Activated naive CD8-positive, alpha-beta T cell (primary cell): Measurements from ENCODE around the gene NFU1.
A peak's percentile ranks its signal among the peaks of the same experiment; 100 is the strongest.
"Not testable (repeated sequence)": the region's sequence is repeated elsewhere in the genome, so short reads cannot be mapped to it uniquely, and the experiment has no call there.

Experiments used
- H3K27ac Mint-ChIP-seq: one replicate; pipeline ENCODE4 v1.8.0; 2021; ENCODE audit warnings: mixed read lengths
- H3K27me3 Mint-ChIP-seq: one replicate; pipeline ENCODE4 v1.8.0; 2021; ENCODE audit warnings: mixed read lengths
- H3K36me3 Mint-ChIP-seq: one replicate; pipeline ENCODE4 v1.8.0; 2021; ENCODE audit warnings: mixed read lengths
- H3K4me1 Mint-ChIP-seq: one replicate; pipeline ENCODE4 v1.8.0; 2021; ENCODE audit warnings: low read depth, mixed read lengths
- H3K4me3 Mint-ChIP-seq: one replicate; pipeline ENCODE4 v1.8.0; 2021; ENCODE audit warnings: mild to moderate bottlenecking, mixed read lengths
- H3K9me3 Mint-ChIP-seq: one replicate; pipeline ENCODE4 v1.8.0; 2021; ENCODE audit warnings: low read depth, mixed read lengths

Gene NFU1

GRCh38 chr2:69429491-69430183 lies 7.6 kb downstream of the NFU1 start:
- no peak overlapping the region for H3K27ac Mint-ChIP-seq
- H3K36me3 Mint-ChIP-seq = peaks cover 1% of the 10 kb centered on the region
- peaks cover 16% of the 10 kb centered on the region for H3K4me1 Mint-ChIP-seq
- H3K27me3 Mint-ChIP-seq = no peaks in the 10 kb centered on the region
- no peaks in the 10 kb centered on the region for H3K9me3 Mint-ChIP-seq
- H3K4me3 Mint-ChIP-seq = no peak overlapping the region

DNA sequence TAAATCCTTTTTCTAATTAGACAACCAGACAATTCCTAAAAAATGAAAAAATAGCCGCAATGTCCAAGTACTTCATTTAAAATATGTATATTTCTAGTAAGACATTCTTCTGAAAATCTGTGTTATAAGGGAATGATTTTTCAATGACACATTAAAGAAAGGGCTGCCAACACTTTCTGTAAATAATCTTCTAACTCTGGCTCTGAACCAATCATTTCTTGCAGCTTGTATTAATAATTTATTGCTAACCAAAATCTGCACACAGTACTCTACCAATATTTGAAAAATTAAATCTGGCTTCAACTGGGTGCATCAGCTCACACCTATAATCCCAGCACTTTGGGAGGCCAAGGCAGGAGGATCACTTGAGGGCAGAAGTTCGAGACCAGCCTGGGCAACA lies 8.3 kb downstream of the NFU1 start:
- Mint-ChIP-seq H3K36me3 (no peaks in the 10 kb centered on the region), H3K9me3 (no peaks in the 10 kb centered on the region), H3K4me1 (peaks cover 12% of the 10 kb centered on the region), H3K27me3 (no peaks in the 10 kb centered on the region), H3K4me3 (no peak overlapping the region), H3K27ac (no peak overlapping the region)

DNA sequence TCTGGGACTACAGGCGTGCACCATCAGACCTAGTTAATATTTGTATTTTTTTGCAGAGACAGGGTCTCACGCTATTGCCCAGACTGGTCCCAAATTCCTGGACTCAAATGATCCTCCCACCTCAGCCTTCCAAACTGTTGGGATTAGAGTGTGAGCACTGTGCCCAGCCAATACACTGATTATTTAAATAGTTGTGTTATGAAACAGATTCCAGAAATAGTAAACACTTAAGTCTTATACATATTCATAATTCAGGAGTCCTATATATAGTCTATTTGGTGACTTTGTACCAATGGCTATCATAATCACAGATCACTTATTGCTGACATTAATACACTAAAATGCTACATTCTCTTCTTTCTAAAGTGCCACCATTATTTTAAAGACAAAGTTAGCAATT lies 12.8 kb downstream of the NFU1 start:
- no peaks in the 10 kb centered on the region for H3K9me3 Mint-ChIP-seq
- no peak overlapping the region for H3K4me3 Mint-ChIP-seq
- peaks cover 5% of the 10 kb centered on the region for H3K36me3 Mint-ChIP-seq
- no peak overlapping the region for H3K27ac Mint-ChIP-seq
- no peaks in the 10 kb centered on the region for H3K27me3 Mint-ChIP-seq
- peaks cover 8% of the 10 kb centered on the region for H3K4me1 Mint-ChIP-seq

- no peaks in the 10 kb centered on the region for H3K27me3 Mint-ChIP-seq
- H3K36me3 Mint-ChIP-seq = peaks cover 5% of the 10 kb centered on the region
- peaks cover 7% of the 10 kb centered on the region for H3K4me1 Mint-ChIP-seq
- no peaks in the 10 kb centered on the region for H3K9me3 Mint-ChIP-seq
- no peak overlapping the region for H3K27ac Mint-ChIP-seq
- no peak overlapping the region for H3K4me3 Mint-ChIP-seq
Observed at GRCh38 chr2:69422198-69422597, 15.0 kb downstream of the NFU1 start.

DNA sequence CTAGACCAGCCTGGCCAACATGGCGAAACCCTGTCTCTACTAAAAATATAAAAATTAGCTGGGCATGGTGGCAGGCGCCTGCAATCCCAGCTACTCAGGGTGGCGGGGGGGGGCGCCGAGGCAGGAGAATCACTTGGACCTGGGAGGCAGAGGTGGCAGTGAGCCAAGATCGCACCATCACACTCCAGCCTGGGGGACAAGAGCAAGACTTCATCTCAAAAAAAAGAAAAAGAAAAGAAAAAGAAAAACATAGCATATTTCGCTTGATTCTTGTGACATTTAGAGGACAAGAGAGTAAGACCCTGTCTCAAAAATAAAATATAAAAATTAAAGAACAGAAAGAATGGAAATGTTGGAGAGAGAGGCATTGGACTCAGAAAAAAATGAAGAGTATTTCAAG lies 18.1 kb downstream of the NFU1 start:
- H3K36me3 Mint-ChIP-seq, H3K4me3 Mint-ChIP-seq, H3K27me3 Mint-ChIP-seq, H3K4me1 Mint-ChIP-seq, H3K27ac Mint-ChIP-seq, H3K9me3 Mint-ChIP-seq: not testable (repeated sequence)

- Mint-ChIP-seq H3K36me3 (peaks cover 7% of the 10 kb centered on the region), H3K27ac (no peak overlapping the region), H3K27me3 (no peaks in the 10 kb centered on the region), H3K9me3 (no peaks in the 10 kb centered on the region), H3K4me3 (no peak overlapping the region), H3K4me1 (peaks cover 6% of the 10 kb centered on the region)
Observed at GRCh38 chr2:69416147-69416546, 21.1 kb downstream of the NFU1 start.

DNA sequence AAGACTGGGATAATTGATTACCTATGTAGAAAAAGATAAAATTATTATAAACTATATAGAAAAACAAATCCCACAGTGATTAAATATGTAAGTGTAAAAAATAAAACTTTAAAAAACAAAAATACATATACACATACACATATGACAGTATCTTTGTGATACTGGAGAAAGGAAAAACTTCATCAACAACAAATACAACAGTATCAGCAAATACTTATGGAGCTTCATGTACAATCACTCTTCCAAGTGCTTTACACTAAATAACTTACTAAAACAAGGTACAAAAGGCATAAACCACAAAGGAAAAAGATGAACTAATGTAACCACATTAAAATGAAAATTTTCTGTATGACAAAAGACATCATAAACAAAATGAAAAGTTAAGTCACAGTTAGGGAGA lies 26.1 kb downstream of the NFU1 start:
- Mint-ChIP-seq H3K27ac (no peak overlapping the region), H3K36me3 (peaks cover 5% of the 10 kb centered on the region)

GRCh38 chr2:69405306-69405705 lies 31.9 kb downstream of the NFU1 start:
- H3K4me3 Mint-ChIP-seq = no peak overlapping the region
- H3K27me3 Mint-ChIP-seq = no peaks in the 10 kb centered on the region
- peaks cover 4% of the 10 kb centered on the region for H3K4me1 Mint-ChIP-seq
- peaks cover 13% of the 10 kb centered on the region for H3K36me3 Mint-ChIP-seq
- H3K9me3 Mint-ChIP-seq = no peaks in the 10 kb centered on the region
- no peak overlapping the region for H3K27ac Mint-ChIP-seq

More for the DNA sequence above, 26.1 kb downstream of the NFU1 start:
- H3K4me3 Mint-ChIP-seq = no peak overlapping the region
- H3K27me3 Mint-ChIP-seq = no peaks in the 10 kb centered on the region
- peaks cover 8% of the 10 kb centered on the region for H3K4me1 Mint-ChIP-seq
- no peaks in the 10 kb centered on the region for H3K9me3 Mint-ChIP-seq

GRCh38 chr2:69400121-69400520 lies 37.1 kb downstream of the NFU1 start:
- Mint-ChIP-seq H3K36me3 (peaks cover 9% of the 10 kb centered on the region), H3K4me1 (no peaks in the 10 kb centered on the region), H3K27ac (no peak overlapping the region), H3K9me3 (no peaks in the 10 kb centered on the region), H3K4me3 (no peak overlapping the region), H3K27me3 (no peaks in the 10 kb centered on the region)

- Mint-ChIP-seq H3K27me3 (no peaks in the 10 kb centered on the region), H3K36me3 (peaks cover 13% of the 10 kb centered on the region), H3K4me1 (no peaks in the 10 kb centered on the region), H3K9me3 (no peaks in the 10 kb centered on the region), H3K4me3 (no peak overlapping the region), H3K27ac (no peak overlapping the region)
Observed at GRCh38 chr2:69397234-69397633, 40.0 kb downstream of the NFU1 start.

GRCh38 chr2:69395866-69396265 lies 41.4 kb downstream of the NFU1 start:
- Mint-ChIP-seq H3K4me1 (no peaks in the 10 kb centered on the region), H3K36me3 (peaks cover 13% of the 10 kb centered on the region), H3K4me3 (no peak overlapping the region), H3K27me3 (no peaks in the 10 kb centered on the region), H3K27ac (no peak overlapping the region), H3K9me3 (no peaks in the 10 kb centered on the region)

DNA sequence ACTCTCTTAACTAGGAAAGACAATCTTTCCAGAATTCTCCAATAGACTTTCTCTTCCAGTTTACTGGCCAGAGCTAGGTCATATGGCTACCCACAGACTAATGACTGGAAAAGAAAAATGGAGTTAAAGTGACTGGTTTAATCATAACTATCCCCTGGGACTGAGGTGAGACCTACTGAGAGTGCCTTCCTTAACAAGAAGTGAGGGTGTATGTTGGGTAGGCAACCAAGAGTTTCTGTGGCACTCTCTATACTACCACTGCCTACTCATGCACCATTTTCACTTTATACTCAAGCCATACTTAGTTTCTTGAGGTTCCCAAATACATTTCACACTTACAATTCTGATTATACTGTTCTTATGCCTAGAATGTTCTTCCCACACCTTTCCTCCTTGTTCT lies 43.3 kb downstream of the NFU1 start:
- H3K27me3 Mint-ChIP-seq = no peaks in the 10 kb centered on the region
- H3K27ac Mint-ChIP-seq = no peak overlapping the region
- H3K9me3 Mint-ChIP-seq = no peaks in the 10 kb centered on the region
- H3K4me1 Mint-ChIP-seq = no peaks in the 10 kb centered on the region
- H3K4me3 Mint-ChIP-seq = no peak overlapping the region
- H3K36me3 Mint-ChIP-seq = peaks cover 9% of the 10 kb centered on the region

DNA sequence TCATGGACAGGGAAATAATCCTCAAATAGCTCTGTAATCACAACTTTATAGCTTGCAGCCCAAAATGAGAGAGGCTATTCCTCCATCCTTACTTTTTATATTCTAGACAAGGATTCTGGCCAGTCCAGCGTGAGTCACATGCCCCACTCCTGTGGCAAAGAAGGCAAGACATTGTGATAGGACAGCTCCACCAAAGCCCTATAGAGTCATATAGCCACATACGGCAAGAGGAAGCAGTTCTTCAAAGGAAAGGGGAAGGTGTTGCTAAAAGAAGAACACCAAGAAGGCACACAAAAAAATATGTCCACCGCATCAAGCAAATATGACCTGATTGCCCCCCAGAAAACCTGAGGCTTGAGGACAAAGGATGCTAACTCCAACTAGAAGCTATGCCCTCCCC lies 46.8 kb downstream of the NFU1 start:
- H3K4me3 Mint-ChIP-seq = no peak overlapping the region
- H3K36me3 Mint-ChIP-seq = peaks cover 9% of the 10 kb centered on the region
- H3K27me3 Mint-ChIP-seq = no peaks in the 10 kb centered on the region
- no peak overlapping the region for H3K27ac Mint-ChIP-seq
- H3K9me3 Mint-ChIP-seq = no peaks in the 10 kb centered on the region
- H3K4me1 Mint-ChIP-seq = peaks cover 20% of the 10 kb centered on the region

GRCh38 chr2:69390001-69390400 lies 47.2 kb downstream of the NFU1 start:
- peaks cover 21% of the 10 kb centered on the region for H3K4me1 Mint-ChIP-seq
- H3K36me3 Mint-ChIP-seq = peaks cover 8% of the 10 kb centered on the region
- no peaks in the 10 kb centered on the region for H3K27me3 Mint-ChIP-seq
- no peaks in the 10 kb centered on the region for H3K9me3 Mint-ChIP-seq
- H3K4me3 Mint-ChIP-seq = no peak overlapping the region
- H3K27ac Mint-ChIP-seq = no peak overlapping the region

GRCh38 chr2:69389271-69389670 lies 48.0 kb downstream of the NFU1 start:
- Mint-ChIP-seq H3K4me3 (no peak overlapping the region), H3K27ac (no peak overlapping the region), H3K27me3 (no peaks in the 10 kb centered on the region), H3K4me1 (peaks cover 25% of the 10 kb centered on the region), H3K9me3 (no peaks in the 10 kb centered on the region), H3K36me3 (peaks cover under 1% of the 10 kb centered on the region)

- Mint-ChIP-seq H3K27ac (peak overlapping the region; percentile 90), H3K4me1 (peaks cover 34% of the 10 kb centered on the region), H3K36me3 (no peaks in the 10 kb centered on the region), H3K9me3 (no peaks in the 10 kb centered on the region), H3K27me3 (no peaks in the 10 kb centered on the region), H3K4me3 (peak overlapping the region; percentile 90)
Observed at GRCh38 chr2:69387770-69388481, 49.3 kb downstream of the NFU1 start.
